Ascending aorta (tissue), 2 donors: Measurements from ENCODE around the gene SEMA4C. TPM values are rescaled to one million over a fixed set of nuclear protein-coding genes. Genes with fewer than 3 reads are reported as not detected.

ENCODE experiments used
- DNase-seq, 2 donors: peaks; one replicate each; pipeline ENCODE4 v3.0.0-alpha.2; 2019; ENCODE audit warnings: low spot score in 2 of 2
- H3K27ac ChIP-seq, 2 donors: fragments of 200-600 bp; sonication (generic); one replicate each; pipeline ENCODE4 v1.5.1; 2016 to 2017; ENCODE audit warnings: mild to moderate bottlenecking in 1 of 2
- H3K27me3 ChIP-seq: fragments of 200-600 bp; sonication (generic); one replicate; pipeline ENCODE4 v1.5.1; 2017
- H3K36me3 ChIP-seq, 2 donors: fragments of 200-600 bp; sonication (generic); one replicate each; pipeline ENCODE4 v1.5.1; 2016
- H3K4me1 ChIP-seq, 2 donors: fragments of 200-600 bp; sonication (generic); one replicate each; pipeline ENCODE4 v1.5.1; 2016 to 2017; ENCODE audit warnings: mild to moderate bottlenecking in 1 of 2
- H3K4me3 ChIP-seq, 2 donors: fragments of 200-600 bp; sonication (generic); one replicate each; pipeline ENCODE4 v1.5.1; 2016 to 2017; ENCODE audit warnings: mild to moderate bottlenecking in 1 of 2
- H3K9me3 ChIP-seq, 2 donors: fragments of 200-600 bp; sonication (generic); one replicate each; pipeline ENCODE4 v1.5.1; 2016
- intact Hi-C: fragments of 100-400 bp; cut with DNase I; formaldehyde crosslinking; loops from one replicate; pipeline ENCODE4 v1.15.1; 2023
- total RNA-seq: library from RNA; depleted of rRNA; stranded (reverse); fragments of >200 nt; gene quantifications from one replicate; pipeline ENCODE4 v1.1.0, GENCODE V29; 2016
- TF ChIP-seq, protein P1 (sequence below), 3 experiments: fragments of 200-600 bp in 2 of 3; fragments of 450-650 bp in 1 of 3; sonication (generic) in 2 of 3; IDR thresholded peaks; one replicate each; pipeline ENCODE4 v1.5.1; 2016 to 2019; ENCODE audit warnings: antibody characterized with exemption in 3 of 3, mild to moderate bottlenecking in 1 of 3, moderate library complexity in 1 of 3

SEMA4C gene
- total RNA-seq, 1 donor from 2014 or later, result 56.9 TPM

DNA sequence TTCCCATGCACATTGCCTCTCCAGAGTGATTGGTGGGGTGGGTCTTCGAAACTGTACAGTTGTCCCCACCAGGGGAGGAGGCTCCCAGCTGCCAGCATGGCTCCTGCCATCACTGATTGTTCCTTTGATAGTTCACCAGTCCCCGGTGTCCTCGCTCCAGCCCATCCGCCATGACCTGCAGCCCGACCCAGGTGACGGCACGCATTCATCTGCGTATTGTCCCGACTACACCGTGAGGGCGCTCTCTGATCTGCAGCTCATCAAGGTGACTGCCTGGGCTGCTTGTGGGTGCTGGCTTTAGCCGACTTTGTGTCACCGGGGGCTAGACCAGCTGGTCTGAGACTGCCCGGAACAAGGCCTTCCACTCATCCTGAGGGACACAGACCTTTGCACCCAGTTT, 41.4 kb downstream of the SEMA4C start:
- intact Hi-C loops, result no loop called here

DNA sequence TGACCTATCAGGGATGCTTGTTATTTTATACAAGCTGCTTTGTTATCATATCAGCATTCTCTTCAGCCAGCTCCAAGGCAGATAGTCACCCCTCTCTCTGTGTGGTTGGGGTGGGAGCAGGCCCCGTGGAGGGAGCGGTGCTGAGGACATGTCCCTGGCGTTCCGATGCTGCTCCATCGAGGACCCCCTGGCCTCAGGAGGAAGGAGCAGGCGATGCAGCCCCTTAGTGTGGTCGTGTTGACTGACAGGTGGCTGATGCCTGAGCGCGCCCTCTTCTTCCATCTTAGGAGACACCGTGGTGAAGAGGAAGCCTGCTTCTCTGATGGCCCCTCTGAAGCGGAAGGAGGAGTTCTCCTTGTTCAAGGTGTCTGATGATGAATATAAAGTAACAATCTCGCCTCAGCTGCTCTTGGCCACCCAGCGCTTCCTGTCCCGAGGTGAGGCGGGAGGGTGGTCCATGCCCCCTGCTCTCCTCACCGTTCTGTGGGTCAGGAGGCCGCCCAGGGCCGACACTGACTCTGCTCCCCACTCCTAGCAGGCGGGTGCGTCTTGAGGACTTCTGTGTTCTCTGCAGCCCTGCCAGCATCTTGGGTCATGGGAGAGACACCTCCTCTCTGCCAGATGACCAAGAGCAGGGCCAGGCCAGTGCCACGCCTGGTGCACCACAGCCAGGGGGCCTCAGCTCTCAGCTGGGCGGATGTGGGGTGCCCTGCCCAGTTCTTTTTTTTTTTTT, 43.2 kb downstream of the SEMA4C start:
- no peaks in the 10 kb centered on the region for H3K9me3 ChIP-seq
- no peak overlapping the region for H3K27ac ChIP-seq
- no peaks in the 10 kb centered on the region for H3K4me1 ChIP-seq
- H3K27me3 ChIP-seq, result no peaks in the 10 kb centered on the region
- TF ChIP-seq, protein P1, sequence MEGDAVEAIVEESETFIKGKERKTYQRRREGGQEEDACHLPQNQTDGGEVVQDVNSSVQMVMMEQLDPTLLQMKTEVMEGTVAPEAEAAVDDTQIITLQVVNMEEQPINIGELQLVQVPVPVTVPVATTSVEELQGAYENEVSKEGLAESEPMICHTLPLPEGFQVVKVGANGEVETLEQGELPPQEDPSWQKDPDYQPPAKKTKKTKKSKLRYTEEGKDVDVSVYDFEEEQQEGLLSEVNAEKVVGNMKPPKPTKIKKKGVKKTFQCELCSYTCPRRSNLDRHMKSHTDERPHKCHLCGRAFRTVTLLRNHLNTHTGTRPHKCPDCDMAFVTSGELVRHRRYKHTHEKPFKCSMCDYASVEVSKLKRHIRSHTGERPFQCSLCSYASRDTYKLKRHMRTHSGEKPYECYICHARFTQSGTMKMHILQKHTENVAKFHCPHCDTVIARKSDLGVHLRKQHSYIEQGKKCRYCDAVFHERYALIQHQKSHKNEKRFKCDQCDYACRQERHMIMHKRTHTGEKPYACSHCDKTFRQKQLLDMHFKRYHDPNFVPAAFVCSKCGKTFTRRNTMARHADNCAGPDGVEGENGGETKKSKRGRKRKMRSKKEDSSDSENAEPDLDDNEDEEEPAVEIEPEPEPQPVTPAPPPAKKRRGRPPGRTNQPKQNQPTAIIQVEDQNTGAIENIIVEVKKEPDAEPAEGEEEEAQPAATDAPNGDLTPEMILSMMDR (IDR thresholded peaks at IDR 0.05), result no peak
- no peak for DNase-seq
- peaks cover 58 to 68% of the 10 kb centered on the region in 2 donors for H3K36me3 ChIP-seq
- intact Hi-C loops, result no loop called here
- no peak overlapping the region for H3K4me3 ChIP-seq

More for the DNA sequence above, 41.4 kb downstream of the SEMA4C start:
- no peak for DNase-seq
- TF ChIP-seq, protein P1 (IDR thresholded peaks at IDR 0.05), result no peak
- H3K27ac ChIP-seq, result no peak overlapping the region
- H3K36me3 ChIP-seq, result peaks cover 73 to 85% of the 10 kb centered on the region in 2 donors
- H3K4me3 ChIP-seq, result no peak overlapping the region
- no peaks in the 10 kb centered on the region for H3K4me1 ChIP-seq
- H3K27me3 ChIP-seq, result no peaks in the 10 kb centered on the region
- no peaks in the 10 kb centered on the region for H3K9me3 ChIP-seq

DNA sequence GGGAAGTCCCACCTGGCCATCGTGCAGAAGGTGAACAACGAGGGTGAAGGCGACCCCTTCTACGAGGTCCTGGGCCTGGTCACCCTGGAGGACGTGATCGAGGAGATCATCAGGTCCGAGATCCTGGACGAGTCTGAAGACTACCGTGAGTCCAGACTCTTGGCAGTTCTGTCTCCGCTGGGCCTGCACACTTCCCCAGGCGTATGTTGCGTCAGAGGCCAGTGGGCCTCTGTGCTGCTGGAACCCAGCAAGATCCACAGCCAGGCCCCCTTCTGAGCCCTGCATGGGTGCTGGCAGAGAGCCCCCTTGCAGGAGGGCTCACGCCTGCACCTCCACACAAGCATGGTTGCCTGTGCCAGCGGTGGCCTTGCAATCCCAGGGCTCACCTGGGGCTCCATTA, 44.8 kb downstream of the SEMA4C start:
- H3K9me3 ChIP-seq, result no peaks in the 10 kb centered on the region
- no peak overlapping the region for H3K27ac ChIP-seq
- H3K36me3 ChIP-seq, result peaks cover 43 to 51% of the 10 kb centered on the region in 2 donors
- H3K4me3 ChIP-seq, result no peak overlapping the region
- intact Hi-C loops, result no loop called here
- DNase-seq, result no peak
- no peaks in the 10 kb centered on the region for H3K27me3 ChIP-seq
- TF ChIP-seq, protein P1 (IDR thresholded peaks at IDR 0.05), result no peak
- H3K4me1 ChIP-seq, result peaks cover 0 to 3% of the 10 kb centered on the region in 2 donors

DNA sequence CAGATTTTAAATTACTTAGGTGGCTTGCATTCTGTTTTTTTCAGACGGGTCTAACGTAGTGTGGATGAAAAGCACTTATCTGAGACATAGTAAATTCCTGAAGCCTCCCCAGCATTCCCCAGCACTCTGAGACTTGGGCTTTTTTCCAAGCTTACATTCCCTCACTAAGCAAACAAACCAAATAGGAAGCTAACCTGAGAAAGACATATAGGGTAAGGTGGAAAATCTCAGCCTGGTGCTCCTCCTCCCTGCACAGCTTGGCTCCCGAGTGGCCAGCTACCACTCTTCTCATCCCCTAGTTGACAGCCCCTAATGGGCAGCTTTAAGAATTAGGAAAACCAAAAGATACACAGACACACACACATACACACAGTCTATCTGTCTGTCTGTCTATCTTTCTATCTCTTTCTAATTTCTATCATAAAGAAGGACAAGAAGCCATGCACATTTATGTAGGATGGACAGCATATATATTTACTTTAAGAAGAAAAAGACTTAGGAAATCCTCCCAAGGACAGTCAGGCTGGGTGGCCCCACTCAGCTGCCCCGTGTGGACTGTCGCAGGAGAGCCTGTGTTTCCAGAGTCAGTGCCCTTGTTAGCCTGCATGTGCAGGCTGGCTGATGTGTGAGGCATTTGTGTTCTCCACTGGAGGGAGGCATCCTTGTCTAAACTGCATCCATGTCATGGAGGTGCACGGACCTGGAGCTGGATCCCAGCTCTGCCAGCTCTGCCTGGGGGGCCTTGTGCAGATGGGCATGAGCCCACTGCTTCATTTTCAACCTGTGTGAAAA, 45.6 kb downstream of the SEMA4C start:
- Histone ChIP-seq H3K36me3 (peaks cover 37 to 44% of the 10 kb centered on the region in 2 donors), H3K4me1 (peaks cover under 1 to 11% of the 10 kb centered on the region in 2 donors)

DNA sequence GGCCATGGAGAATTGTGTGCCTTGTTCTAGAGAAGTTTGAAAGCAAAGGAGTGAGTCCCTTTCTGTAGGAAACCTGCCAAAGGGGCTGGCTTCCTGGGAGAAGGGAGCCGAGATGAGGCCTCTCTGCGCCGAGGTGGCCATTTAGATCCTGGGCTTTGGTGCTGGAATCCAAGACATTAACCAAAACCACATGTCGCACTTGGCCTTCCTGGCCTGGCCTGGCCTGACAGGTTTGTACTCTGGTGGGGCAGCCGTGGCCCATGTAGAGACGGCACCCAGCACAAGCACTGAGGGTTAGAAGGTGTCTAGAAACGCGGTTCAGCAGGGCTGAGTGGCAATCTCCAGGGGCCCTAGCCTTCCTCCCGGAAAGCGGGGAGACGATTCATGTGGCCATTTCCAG, 46.7 kb downstream of the SEMA4C start:
- Histone ChIP-seq H3K4me1 (peaks cover 6 to 21% of the 10 kb centered on the region in 2 donors), H3K36me3 (peaks cover 26 to 33% of the 10 kb centered on the region in 2 donors), H3K4me3 (no peak overlapping the region), H3K27ac (no peak overlapping the region), H3K9me3 (no peaks in the 10 kb centered on the region), H3K27me3 (no peaks in the 10 kb centered on the region)
- no peak for DNase-seq
- TF ChIP-seq, protein P1 (IDR thresholded peaks at IDR 0.05), result no peak
- intact Hi-C loops, result no loop called here

More for the DNA sequence above, 45.6 kb downstream of the SEMA4C start:
- TF ChIP-seq, protein P1 (IDR thresholded peaks at IDR 0.05), result no peak
- Histone ChIP-seq H3K4me3 (no peak overlapping the region), H3K27ac (no peak overlapping the region), H3K9me3 (no peaks in the 10 kb centered on the region), H3K27me3 (no peaks in the 10 kb centered on the region)
- intact Hi-C loops, result no loop called here
- no peak for DNase-seq
